ENCODE measurements around the gene GALNT1. TPM values are rescaled to one million over a fixed set of nuclear protein-coding genes. Genes with fewer than 3 reads are reported as not detected.

Gene GALNT1
- total and polyA plus RNA-seq, 9 of the 15 experiments (the other 6 are each of a cell fraction or from before 2014, with no cell fraction given), result 14.4 to 54.1 (median 36.6) TPM

DNA sequence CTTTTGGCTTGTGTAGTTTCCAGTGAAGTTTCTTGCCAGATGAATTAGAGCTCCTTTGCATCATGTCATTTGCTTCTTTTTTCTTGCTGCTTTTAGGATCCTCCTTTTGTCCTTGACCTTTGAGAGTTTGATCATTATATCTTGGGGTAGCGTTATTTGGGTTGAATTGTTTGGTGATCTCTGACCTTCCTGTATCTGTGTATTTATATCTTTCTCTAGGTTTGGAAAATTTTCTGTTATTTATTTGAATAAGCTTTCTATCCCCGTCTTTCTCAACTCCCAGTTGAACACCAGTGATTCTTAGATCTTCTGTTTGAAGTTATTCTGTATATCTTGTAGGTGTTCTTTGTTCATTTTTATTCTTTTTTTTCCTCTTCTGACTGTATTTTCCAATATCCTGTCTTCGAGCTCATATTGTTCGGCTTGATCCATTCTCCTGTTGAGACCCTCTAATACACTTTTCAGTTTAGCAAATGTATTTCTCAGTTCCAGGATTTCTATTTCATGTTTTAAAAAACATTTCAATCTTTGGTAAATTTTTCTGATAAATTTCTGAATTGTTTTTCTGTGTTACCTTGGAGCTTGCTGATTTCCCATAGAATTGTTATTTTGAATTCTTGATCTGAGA, 20.8 kb downstream of the GALNT1 start (continued):
- TF ChIP-seq, protein P1, sequence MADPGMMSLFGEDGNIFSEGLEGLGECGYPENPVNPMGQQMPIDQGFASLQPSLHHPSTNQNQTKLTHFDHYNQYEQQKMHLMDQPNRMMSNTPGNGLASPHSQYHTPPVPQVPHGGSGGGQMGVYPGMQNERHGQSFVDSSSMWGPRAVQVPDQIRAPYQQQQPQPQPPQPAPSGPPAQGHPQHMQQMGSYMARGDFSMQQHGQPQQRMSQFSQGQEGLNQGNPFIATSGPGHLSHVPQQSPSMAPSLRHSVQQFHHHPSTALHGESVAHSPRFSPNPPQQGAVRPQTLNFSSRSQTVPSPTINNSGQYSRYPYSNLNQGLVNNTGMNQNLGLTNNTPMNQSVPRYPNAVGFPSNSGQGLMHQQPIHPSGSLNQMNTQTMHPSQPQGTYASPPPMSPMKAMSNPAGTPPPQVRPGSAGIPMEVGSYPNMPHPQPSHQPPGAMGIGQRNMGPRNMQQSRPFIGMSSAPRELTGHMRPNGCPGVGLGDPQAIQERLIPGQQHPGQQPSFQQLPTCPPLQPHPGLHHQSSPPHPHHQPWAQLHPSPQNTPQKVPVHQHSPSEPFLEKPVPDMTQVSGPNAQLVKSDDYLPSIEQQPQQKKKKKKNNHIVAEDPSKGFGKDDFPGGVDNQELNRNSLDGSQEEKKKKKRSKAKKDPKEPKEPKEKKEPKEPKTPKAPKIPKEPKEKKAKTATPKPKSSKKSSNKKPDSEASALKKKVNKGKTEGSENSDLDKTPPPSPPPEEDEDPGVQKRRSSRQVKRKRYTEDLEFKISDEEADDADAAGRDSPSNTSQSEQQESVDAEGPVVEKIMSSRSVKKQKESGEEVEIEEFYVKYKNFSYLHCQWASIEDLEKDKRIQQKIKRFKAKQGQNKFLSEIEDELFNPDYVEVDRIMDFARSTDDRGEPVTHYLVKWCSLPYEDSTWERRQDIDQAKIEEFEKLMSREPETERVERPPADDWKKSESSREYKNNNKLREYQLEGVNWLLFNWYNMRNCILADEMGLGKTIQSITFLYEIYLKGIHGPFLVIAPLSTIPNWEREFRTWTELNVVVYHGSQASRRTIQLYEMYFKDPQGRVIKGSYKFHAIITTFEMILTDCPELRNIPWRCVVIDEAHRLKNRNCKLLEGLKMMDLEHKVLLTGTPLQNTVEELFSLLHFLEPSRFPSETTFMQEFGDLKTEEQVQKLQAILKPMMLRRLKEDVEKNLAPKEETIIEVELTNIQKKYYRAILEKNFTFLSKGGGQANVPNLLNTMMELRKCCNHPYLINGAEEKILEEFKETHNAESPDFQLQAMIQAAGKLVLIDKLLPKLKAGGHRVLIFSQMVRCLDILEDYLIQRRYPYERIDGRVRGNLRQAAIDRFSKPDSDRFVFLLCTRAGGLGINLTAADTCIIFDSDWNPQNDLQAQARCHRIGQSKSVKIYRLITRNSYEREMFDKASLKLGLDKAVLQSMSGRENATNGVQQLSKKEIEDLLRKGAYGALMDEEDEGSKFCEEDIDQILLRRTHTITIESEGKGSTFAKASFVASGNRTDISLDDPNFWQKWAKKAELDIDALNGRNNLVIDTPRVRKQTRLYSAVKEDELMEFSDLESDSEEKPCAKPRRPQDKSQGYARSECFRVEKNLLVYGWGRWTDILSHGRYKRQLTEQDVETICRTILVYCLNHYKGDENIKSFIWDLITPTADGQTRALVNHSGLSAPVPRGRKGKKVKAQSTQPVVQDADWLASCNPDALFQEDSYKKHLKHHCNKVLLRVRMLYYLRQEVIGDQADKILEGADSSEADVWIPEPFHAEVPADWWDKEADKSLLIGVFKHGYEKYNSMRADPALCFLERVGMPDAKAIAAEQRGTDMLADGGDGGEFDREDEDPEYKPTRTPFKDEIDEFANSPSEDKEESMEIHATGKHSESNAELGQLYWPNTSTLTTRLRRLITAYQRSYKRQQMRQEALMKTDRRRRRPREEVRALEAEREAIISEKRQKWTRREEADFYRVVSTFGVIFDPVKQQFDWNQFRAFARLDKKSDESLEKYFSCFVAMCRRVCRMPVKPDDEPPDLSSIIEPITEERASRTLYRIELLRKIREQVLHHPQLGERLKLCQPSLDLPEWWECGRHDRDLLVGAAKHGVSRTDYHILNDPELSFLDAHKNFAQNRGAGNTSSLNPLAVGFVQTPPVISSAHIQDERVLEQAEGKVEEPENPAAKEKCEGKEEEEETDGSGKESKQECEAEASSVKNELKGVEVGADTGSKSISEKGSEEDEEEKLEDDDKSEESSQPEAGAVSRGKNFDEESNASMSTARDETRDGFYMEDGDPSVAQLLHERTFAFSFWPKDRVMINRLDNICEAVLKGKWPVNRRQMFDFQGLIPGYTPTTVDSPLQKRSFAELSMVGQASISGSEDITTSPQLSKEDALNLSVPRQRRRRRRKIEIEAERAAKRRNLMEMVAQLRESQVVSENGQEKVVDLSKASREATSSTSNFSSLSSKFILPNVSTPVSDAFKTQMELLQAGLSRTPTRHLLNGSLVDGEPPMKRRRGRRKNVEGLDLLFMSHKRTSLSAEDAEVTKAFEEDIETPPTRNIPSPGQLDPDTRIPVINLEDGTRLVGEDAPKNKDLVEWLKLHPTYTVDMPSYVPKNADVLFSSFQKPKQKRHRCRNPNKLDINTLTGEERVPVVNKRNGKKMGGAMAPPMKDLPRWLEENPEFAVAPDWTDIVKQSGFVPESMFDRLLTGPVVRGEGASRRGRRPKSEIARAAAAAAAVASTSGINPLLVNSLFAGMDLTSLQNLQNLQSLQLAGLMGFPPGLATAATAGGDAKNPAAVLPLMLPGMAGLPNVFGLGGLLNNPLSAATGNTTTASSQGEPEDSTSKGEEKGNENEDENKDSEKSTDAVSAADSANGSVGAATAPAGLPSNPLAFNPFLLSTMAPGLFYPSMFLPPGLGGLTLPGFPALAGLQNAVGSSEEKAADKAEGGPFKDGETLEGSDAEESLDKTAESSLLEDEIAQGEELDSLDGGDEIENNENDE (IDR thresholded peaks at IDR 0.05; ENCODE audit: low read depth, low read length), result no peak
- TF ChIP-seq ARNT (IDR thresholded peaks at IDR 0.05) (no peak), SRSF3 (IDR thresholded peaks at IDR 0.05; ENCODE audit: insufficient read depth, low read length) (no peak), ZC3H11A (IDR thresholded peaks at IDR 0.05; ENCODE audit: low read depth, low read length) (no peak), ZNF280A (IDR thresholded peaks at IDR 0.05; ENCODE audit: low read depth, partially characterized antibody) (peak; percentile 85), ZBTB9 (CRISPR knock-in tag; IDR thresholded peaks at IDR 0.05) (no peak)

Measured in K562 (cell line).